AG10803 (cell line): ENCODE data around the gene NFATC2.

Source experiments
- DNase-seq: peaks from one replicate; pipeline ENCODE4 v3.0.0; 2010; ENCODE audit warnings: low read depth
- H3K4me3 ChIP-seq: 2 replicates; pipeline ENCODE4 v1.5.1; 2011; ENCODE audit warnings: mild to moderate bottlenecking, low read length, control low read depth
- CTCF ChIP-seq: conservative IDR thresholded peaks from 2 replicates; pipeline ENCODE4 v1.5.1; 2011; ENCODE audit warnings: mild to moderate bottlenecking, low read length, control low read depth, inconsistent platforms

The NFATC2 gene

DNA sequence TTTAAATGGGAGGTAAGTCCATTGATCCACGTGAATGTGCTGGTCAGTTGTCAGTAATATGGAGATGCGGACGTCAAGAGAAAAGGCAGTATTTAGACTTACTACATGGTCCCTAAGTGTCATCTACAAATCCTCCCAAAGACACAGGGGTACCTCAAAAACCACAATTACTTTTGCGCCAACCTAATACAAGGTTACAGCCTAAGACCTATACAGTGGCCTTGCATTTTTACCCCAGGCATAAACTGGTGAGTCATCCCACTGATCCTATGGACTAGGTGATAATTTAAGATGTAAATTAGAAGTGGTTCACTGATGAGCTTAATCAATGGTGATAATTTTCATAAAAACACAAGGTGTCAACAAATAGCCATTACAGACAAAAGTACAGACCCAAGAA, 141.0 kb downstream of the NFATC2 start:
- no peak overlapping the region for H3K4me3 ChIP-seq
- TF ChIP-seq CTCF, result no peak
- DNase-seq, result no peak

DNA sequence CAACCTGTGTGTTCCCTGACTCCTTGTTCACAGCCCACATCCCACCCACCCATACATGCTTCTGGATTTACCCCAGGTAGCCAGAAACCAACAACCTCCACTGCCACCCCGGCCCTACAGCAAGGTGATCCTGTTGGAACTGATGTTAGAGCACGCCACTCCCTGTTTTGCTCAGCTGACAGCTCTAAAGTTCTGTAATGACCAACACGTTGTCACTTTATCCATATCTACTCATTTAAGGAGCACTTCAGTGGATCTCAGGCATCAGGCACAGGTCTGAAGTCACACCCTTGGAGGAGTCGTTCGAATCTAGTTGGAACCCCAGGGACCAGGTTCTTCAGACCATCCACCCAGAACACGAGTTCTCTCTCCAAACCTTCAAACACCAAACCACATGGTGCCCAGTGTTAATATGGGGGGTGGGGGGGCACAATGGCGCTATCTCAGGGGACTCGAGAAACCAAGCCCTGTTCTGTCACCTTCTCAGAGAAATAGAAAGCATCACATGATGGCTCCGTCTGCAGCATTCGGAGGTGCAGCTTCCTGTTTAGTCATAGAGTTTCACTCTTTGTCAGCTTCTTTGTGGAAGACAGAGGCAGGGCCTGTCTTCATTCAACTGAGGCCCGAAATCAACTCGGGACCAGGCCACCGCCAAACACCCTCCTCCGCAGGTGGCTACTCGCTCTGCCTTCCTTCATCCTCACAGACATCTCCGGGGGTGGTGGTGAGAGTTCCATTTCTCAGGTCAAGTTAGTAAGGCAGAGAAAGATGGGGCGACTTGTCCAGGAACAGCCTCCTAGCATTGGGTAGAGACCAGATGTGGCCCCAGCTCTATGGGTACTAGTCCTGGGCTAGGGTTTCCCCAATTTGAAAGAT, 142.2 kb downstream of the NFATC2 start:
- no peak for DNase-seq
- H3K4me3 ChIP-seq, result no peak overlapping the region

DNA sequence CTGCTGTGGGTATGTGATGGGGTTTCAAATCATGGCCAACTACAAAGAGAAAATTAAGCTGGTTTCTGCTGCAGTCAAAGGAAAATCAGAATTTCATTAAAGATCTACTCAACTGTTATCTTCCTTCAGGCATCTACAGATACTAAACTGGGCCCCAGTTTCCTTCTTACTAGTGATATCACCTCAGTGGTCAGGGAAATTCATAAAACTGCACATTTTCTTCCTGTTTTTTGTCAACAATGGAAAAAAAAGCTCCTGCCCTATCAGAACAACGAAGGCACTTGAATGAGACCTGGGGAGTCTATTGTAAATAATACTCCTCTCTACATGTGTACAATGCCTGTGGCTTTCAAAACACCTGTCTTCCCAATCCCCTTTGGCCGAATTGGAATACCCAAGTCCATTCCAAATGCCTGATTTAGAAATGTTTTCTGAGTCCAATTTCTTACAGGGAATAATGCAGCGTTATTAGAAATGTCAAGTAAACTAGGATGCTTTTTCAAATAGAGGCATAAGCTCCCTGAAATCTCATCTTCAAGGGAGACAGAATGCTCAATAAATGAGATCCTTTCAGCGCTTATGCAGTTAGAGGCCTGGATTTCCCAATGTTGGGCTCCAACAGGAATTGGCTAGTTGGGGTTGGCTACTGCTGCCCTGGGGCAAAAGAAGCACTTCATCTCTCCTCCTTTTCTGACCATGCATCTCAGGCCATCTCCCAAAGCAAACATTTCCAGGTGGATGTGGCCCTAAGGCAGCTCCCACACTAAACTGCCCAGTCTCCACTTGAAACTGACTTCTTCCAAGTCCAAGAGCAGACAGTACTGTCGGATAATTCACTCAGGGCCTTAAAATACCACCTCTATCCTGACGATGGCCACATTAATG, 143.3 kb downstream of the NFATC2 start:
- H3K4me3 ChIP-seq, result no peak overlapping the region
- no peak for DNase-seq
- no peak for TF ChIP-seq CTCF

More for the DNA sequence above, 142.2 kb downstream of the NFATC2 start:
- no peak for TF ChIP-seq CTCF

DNA sequence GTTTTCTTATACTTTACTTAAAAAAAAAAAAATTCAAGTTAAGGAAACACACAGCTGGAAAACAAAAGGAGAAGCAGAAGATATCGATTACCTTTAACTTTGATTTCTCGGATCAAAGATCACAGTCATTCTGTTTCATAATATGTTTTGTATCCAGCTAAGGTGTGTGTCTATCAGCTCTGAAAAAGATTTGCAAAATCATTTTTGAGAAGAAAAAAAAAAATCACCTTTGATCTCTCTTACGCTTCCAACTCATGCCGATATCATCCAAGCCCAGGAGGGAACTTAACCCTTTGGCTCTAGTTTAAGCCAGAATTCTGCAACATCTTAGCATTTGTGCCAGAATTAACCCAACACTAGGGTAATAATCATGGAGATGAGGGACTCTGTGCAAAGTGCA, 144.0 kb downstream of the NFATC2 start:
- no peak for TF ChIP-seq CTCF
- no peak for DNase-seq
- H3K4me3 ChIP-seq, result no peak overlapping the region

DNA sequence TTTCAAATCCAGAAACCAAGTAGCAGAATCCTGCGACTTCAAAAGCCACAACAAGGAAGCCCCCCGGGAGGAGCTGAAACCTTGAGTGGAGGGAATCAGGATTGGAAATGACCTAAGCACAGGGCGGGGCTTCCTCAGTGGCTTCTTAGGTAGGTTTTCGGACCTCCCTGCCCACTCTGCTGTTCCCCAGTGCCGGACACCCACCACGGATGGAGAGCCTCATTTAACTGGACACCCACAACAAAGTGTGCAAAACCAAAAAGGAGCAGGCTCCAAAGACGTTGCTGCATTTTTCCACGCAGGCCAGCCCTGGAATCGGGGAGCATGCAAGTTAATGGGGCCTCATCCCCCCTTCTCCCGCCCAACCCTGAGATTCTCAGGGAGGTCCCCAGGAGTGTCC, 144.4 kb downstream of the NFATC2 start:
- no peak for TF ChIP-seq CTCF

DNA sequence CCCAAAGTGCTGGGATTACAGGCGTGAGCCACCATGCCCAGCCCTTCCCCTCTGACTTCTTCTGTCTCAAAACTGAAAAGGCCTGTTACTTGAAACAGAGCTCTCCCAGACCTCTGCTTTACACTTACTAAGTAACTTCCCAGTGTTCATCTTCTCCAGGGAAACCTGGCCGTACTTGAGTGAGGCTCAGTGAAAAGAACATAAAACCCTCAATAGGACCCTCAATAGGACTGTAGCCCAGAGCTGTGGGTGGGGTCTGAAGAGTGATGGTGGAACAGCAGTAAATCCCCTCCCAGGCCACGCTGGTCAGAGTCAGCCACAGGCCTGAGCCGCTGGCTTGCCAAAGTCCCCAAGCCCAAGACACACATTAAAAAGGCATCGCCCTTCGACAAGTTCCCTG, 145.4 kb downstream of the NFATC2 start:
- no peak overlapping the region for H3K4me3 ChIP-seq
- DNase-seq, result no peak
- no peak for TF ChIP-seq CTCF

More for the DNA sequence above, 144.4 kb downstream of the NFATC2 start:
- no peak overlapping the region for H3K4me3 ChIP-seq
- no peak for DNase-seq
